Kidney epithelial cell (primary cell): Measurements from ENCODE around the gene LRRC59. TPM values are rescaled to one million over a fixed set of nuclear protein-coding genes. Genes with fewer than 3 reads are reported as not detected.

ENCODE experiments used
- DNase-seq: peaks from one replicate; pipeline ENCODE4 v3.0.0-alpha.2; 2010; ENCODE audit warnings: low read depth
- H3K27me3 ChIP-seq: 2 replicates; pipeline ENCODE4 v1.6.0; 2011; ENCODE audit warnings: low read length; ENCODE audit not compliant: control insufficient read depth, insufficient read depth
- H3K36me3 ChIP-seq: 2 replicates; pipeline ENCODE4 v1.5.1; 2011; ENCODE audit warnings: low read length; ENCODE audit not compliant: control insufficient read depth, insufficient read depth
- H3K4me3 ChIP-seq: 2 replicates; pipeline ENCODE4 v1.5.1; 2011; ENCODE audit warnings: low read depth, mild to moderate bottlenecking, control low read depth, low read length
- CTCF ChIP-seq: IDR thresholded peaks from 2 replicates; pipeline ENCODE4 v1.5.1; 2011; ENCODE audit warnings: mild to moderate bottlenecking, moderate library complexity, low read length, control low read depth, inconsistent platforms; ENCODE audit not compliant: insufficient read depth, poor library complexity, severe bottlenecking
- total RNA-seq: library from RNA; depleted of rRNA; stranded (reverse); fragments of >200 nt; gene quantifications from 2 replicates; pipeline ENCODE4 v1.2.3, GENCODE V29; 2015

Gene LRRC59
- total RNA-seq, 1 donor from 2014 or later: 172 TPM

GRCh38 chr17:50372222-50372757, 25.0 kb downstream of the LRRC59 start:
- H3K36me3 ChIP-seq: peaks cover 3% of the 10 kb centered on the region
- no peak for DNase-seq
- no peak for TF ChIP-seq CTCF
- H3K27me3 ChIP-seq: no peaks in the 10 kb centered on the region
- peak overlapping the region; percentile 90 for H3K4me3 ChIP-seq

GRCh38 chr17:50371526-50371925, 25.8 kb downstream of the LRRC59 start:
- no peak for TF ChIP-seq CTCF
- no peak overlapping the region for H3K4me3 ChIP-seq
- no peaks in the 10 kb centered on the region for H3K27me3 ChIP-seq
- no peak for DNase-seq
- H3K36me3 ChIP-seq: peaks cover 3% of the 10 kb centered on the region

- Histone ChIP-seq H3K36me3 (peaks cover 3% of the 10 kb centered on the region), H3K4me3 (no peak overlapping the region), H3K27me3 (no peaks in the 10 kb centered on the region)
- no peak for DNase-seq
- TF ChIP-seq CTCF: no peak
Observed at GRCh38 chr17:50370052-50370451, 27.3 kb downstream of the LRRC59 start.

- no peak for DNase-seq
- H3K36me3 ChIP-seq: peaks cover 3% of the 10 kb centered on the region
- H3K4me3 ChIP-seq: no peak overlapping the region
- TF ChIP-seq CTCF: no peak
- H3K27me3 ChIP-seq: no peaks in the 10 kb centered on the region
Observed at GRCh38 chr17:50367401-50367800, 29.9 kb downstream of the LRRC59 start.

DNA sequence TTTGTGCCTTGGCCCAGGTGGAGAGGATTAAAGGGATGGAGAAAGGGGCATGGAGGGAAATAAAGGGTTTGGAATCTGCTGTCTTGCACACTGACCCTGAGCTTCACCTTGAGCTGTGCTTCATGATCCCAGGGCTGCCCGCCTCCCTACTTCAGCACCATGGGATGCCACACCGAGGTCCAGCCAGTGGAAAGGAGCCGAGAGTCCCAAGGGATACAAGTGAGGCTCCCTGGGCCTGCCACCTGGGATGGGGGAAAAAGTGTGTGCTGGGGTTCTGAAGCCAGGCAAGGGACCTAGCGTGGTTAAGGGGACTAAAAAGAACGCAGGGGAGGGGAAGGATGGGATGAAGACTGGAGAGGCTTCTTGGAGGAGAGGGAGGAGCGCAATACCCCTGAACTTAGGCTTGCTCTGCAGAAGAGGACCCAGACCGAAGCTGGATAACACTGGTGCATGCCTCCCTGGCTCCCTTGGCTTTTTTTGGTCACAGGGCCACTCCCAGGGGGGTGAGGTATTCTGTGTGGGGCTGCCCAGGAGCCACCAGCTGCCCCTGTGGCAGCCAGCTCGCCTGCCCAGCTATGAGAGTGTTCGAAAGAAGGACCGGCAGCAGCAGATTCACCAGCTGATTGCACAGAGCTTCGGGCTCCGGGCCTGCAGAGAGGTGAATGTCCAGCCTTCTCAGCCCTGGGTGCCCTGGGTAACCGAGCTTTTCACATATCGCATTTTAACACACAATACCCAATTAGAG, 31.5 kb downstream of the LRRC59 start:
- no peak for DNase-seq
- Histone ChIP-seq H3K4me3 (no peak overlapping the region), H3K27me3 (no peaks in the 10 kb centered on the region), H3K36me3 (peaks cover 3% of the 10 kb centered on the region)
- no peak for TF ChIP-seq CTCF

- H3K36me3 ChIP-seq: peaks cover 2% of the 10 kb centered on the region
- no peak for DNase-seq
- no peaks in the 10 kb centered on the region for H3K27me3 ChIP-seq
- TF ChIP-seq CTCF: no peak
- no peak overlapping the region for H3K4me3 ChIP-seq
Observed at GRCh38 chr17:50365165-50365564, 32.2 kb downstream of the LRRC59 start.
